Effector memory CD4-positive, alpha-beta T cell (primary cell): ENCODE results near the gene PTGIR.
A peak's percentile ranks its signal among the peaks of the same experiment; 100 is the strongest.

Source experiments
- DNase-seq, 3 donors: peaks; one replicate each; pipeline ENCODE4 v3.0.0-alpha.2; 2020
- H3K27ac ChIP-seq: 2 replicates; pipeline ENCODE4 v1.7.0; 2013; ENCODE audit warnings: mild to moderate bottlenecking, low read length, moderate library complexity; ENCODE audit not compliant: insufficient read depth, poor library complexity, severe bottlenecking
- H3K27me3 ChIP-seq: replicated peaks from 2 replicates; pipeline ENCODE4 v1.7.0; 2013; ENCODE audit warnings: mild to moderate bottlenecking, low read length; ENCODE audit not compliant: insufficient read depth, control insufficient read depth, poor library complexity, severe bottlenecking
- H3K36me3 ChIP-seq: 2 replicates; pipeline ENCODE4 v1.7.0; 2013; ENCODE audit warnings: mild to moderate bottlenecking, low read length, moderate library complexity; ENCODE audit not compliant: control insufficient read depth, insufficient read depth
- H3K4me1 ChIP-seq: 2 replicates; pipeline ENCODE4 v1.7.0; 2013; ENCODE audit warnings: low read length, mild to moderate bottlenecking; ENCODE audit not compliant: control insufficient read depth, insufficient read depth, poor library complexity, severe bottlenecking
- H3K4me3 ChIP-seq: 2 replicates; pipeline ENCODE4 v1.7.0; 2013; ENCODE audit warnings: low read length, low read depth, mild to moderate bottlenecking; ENCODE audit not compliant: insufficient read depth, poor library complexity, severe bottlenecking
- H3K9me3 ChIP-seq: 2 replicates; pipeline ENCODE4 v1.7.0; 2013; ENCODE audit warnings: mild to moderate bottlenecking, low read length, moderate library complexity; ENCODE audit not compliant: control insufficient read depth
- total RNA-seq, 3 donors: gene quantifications; one replicate each; lab custom pipeline; 2026; lab: John Stamatoyannopoulos, UW

The PTGIR gene
- total RNA-seq, result 0.35 to 1.2 (median 0.77) reads per million in 3 donors

GRCh38 chr19:46624958-46625661 lies at the start of gene PTGIR:
TSS of gene PTGIR (minus strand) at chr19:46625089. CDS start at chr19:46624225, 864 bp downstream.
- Histone ChIP-seq H3K36me3 (no peaks in the 10 kb centered on the region), H3K27me3 (no peaks in the 10 kb centered on the region), H3K27ac (no peak within 1 kb of the TSS), H3K4me3 (no peak within 1 kb of the TSS), H3K9me3 (no peaks in the 10 kb centered on the region), H3K4me1 (peaks cover 7% of the 10 kb centered on the region)
- DNase-seq, result no peak

- no peaks in the 10 kb centered on the region for H3K4me1 ChIP-seq
- peaks cover 26% of the 10 kb centered on the region for H3K36me3 ChIP-seq
- H3K27ac ChIP-seq, result no peak overlapping the region
- H3K27me3 ChIP-seq, result no peaks in the 10 kb centered on the region
- no peaks in the 10 kb centered on the region for H3K9me3 ChIP-seq
- no peak overlapping the region for H3K4me3 ChIP-seq
- DNase-seq, result no peak
Observed at GRCh38 chr19:46670813-46671212, 45.9 kb upstream of the PTGIR start.

GRCh38 chr19:46668662-46669061 lies 43.8 kb upstream of the PTGIR start:
- Histone ChIP-seq H3K4me1 (no peaks in the 10 kb centered on the region), H3K27ac (no peak overlapping the region), H3K9me3 (no peaks in the 10 kb centered on the region), H3K4me3 (no peak overlapping the region), H3K36me3 (peaks cover 9% of the 10 kb centered on the region), H3K27me3 (no peaks in the 10 kb centered on the region)
- no peak for DNase-seq

GRCh38 chr19:46665072-46665471 lies 40.2 kb upstream of the PTGIR start:
- Histone ChIP-seq H3K4me1 (peaks cover 8% of the 10 kb centered on the region), H3K36me3 (no peaks in the 10 kb centered on the region), H3K4me3 (no peak overlapping the region), H3K9me3 (no peaks in the 10 kb centered on the region), H3K27me3 (peaks cover 5% of the 10 kb centered on the region), H3K27ac (no peak overlapping the region)
- DNase-seq, result no peak

GRCh38 chr19:46661735-46662592 lies 37.1 kb upstream of the PTGIR start:
- peaks cover 22% of the 10 kb centered on the region for H3K27me3 ChIP-seq
- peak overlapping the region; percentile 47 for H3K4me3 ChIP-seq
- H3K36me3 ChIP-seq, result no peaks in the 10 kb centered on the region
- H3K4me1 ChIP-seq, result peaks cover 16% of the 10 kb centered on the region
- DNase-seq, result peak; percentile 44 to 67 (median 63)
- peak overlapping the region; percentile 51 for H3K27ac ChIP-seq
- H3K9me3 ChIP-seq, result no peaks in the 10 kb centered on the region

- Histone ChIP-seq H3K36me3 (no peaks in the 10 kb centered on the region), H3K4me3 (peak within 1 kb of the TSS; percentile 52), H3K4me1 (peaks cover 16% of the 10 kb centered on the region), H3K27me3 (peaks cover 30% of the 10 kb centered on the region), H3K27ac (peak within 1 kb of the TSS; percentile 51), H3K9me3 (no peaks in the 10 kb centered on the region)
- peak; percentile 99 to 100 (median 99) for DNase-seq
Observed at GRCh38 chr19:46661020-46661731, 36.3 kb upstream of the PTGIR start, which contains the start of gene DACT3. TSS of gene DACT3 (minus strand) at chr19:46661182. CDS start at chr19:46661064, 118 bp downstream.

GRCh38 chr19:46660551-46661019 lies 35.7 kb upstream of the PTGIR start:
- peaks cover 33% of the 10 kb centered on the region for H3K27me3 ChIP-seq
- H3K36me3 ChIP-seq, result no peaks in the 10 kb centered on the region
- no peak overlapping the region for H3K27ac ChIP-seq
- DNase-seq, result no peak
- H3K9me3 ChIP-seq, result no peaks in the 10 kb centered on the region
- H3K4me3 ChIP-seq, result peak overlapping the region; percentile 52
- peaks cover 16% of the 10 kb centered on the region for H3K4me1 ChIP-seq

GRCh38 chr19:46660008-46660517 lies 35.2 kb upstream of the PTGIR start:
- Histone ChIP-seq H3K27me3 (peaks cover 33% of the 10 kb centered on the region), H3K9me3 (no peaks in the 10 kb centered on the region), H3K36me3 (no peaks in the 10 kb centered on the region), H3K4me3 (peak overlapping the region; percentile 52), H3K27ac (no peak overlapping the region), H3K4me1 (peaks cover 16% of the 10 kb centered on the region)
- no peak for DNase-seq

GRCh38 chr19:46659151-46660007 lies 34.5 kb upstream of the PTGIR start:
- no peak for DNase-seq
- Histone ChIP-seq H3K27ac (no peak overlapping the region), H3K4me3 (no peak overlapping the region), H3K9me3 (no peaks in the 10 kb centered on the region), H3K36me3 (no peaks in the 10 kb centered on the region), H3K27me3 (peaks cover 33% of the 10 kb centered on the region), H3K4me1 (peaks cover 16% of the 10 kb centered on the region)
